CD4-positive, alpha-beta memory T cell (primary cell): ENCODE measurements around the gene SERPINA3. TPM values are rescaled to one million over a fixed set of nuclear protein-coding genes. Genes with fewer than 3 reads are reported as not detected.
A peak's percentile ranks its signal among the peaks of the same experiment; 100 is the strongest.

Experiments used
- CTCF ChIA-PET: fragments of 350-600 bp; sonication (Branson Sonifier 250); formaldehyde crosslinking; loops from one replicate; lab custom pipeline; 2021; ENCODE audit warnings: inconsistent platforms; ENCODE audit not compliant: partially characterized antibody; lab: Charles Lee
- POLR2A ChIA-PET: fragments of 350-600 bp; sonication (Branson Sonifier 250); formaldehyde crosslinking; loops from one replicate; lab custom pipeline; 2021; ENCODE audit not compliant: partially characterized antibody; lab: Charles Lee
- DNase-seq, 5 donors: peaks; one replicate each; pipeline versions ENCODE4 v3.0.0 to v3.0.0-alpha.2; 2020 to 2022; ENCODE audit warnings: mixed read lengths in 1 of 5
- H3K27ac ChIP-seq: one replicate; pipeline ENCODE4 v1.7.0; 2013; ENCODE audit warnings: low read depth, low read length
- H3K27me3 ChIP-seq: 2 replicates; pipeline ENCODE4 v1.7.0; 2013; ENCODE audit warnings: mild to moderate bottlenecking, low read length, moderate library complexity; ENCODE audit not compliant: insufficient read depth
- H3K36me3 ChIP-seq: 2 replicates; pipeline ENCODE4 v1.7.0; 2013; ENCODE audit warnings: mild to moderate bottlenecking, low read length, moderate library complexity; ENCODE audit not compliant: insufficient read depth
- H3K4me1 ChIP-seq: 2 replicates; pipeline ENCODE4 v1.7.0; 2013; ENCODE audit warnings: mild to moderate bottlenecking, low read length, moderate library complexity; ENCODE audit not compliant: insufficient read depth
- H3K4me3 ChIP-seq, 2 donors: one replicate each; pipeline ENCODE4 v1.7.0; 2013; ENCODE audit warnings: low read length in 2 of 2, mild to moderate bottlenecking in 1 of 2
- H3K9me3 ChIP-seq, 2 donors: one replicate each; pipeline ENCODE4 v1.7.0; 2013; ENCODE audit warnings: low read length in 2 of 2, control low read depth in 1 of 2; ENCODE audit not compliant: control insufficient read depth in 1 of 2
- H3K27ac Mint-ChIP-seq, 7 donors: one replicate each; pipeline ENCODE4 v1.8.0; 2020 to 2021; ENCODE audit warnings: mixed read lengths in 7 of 7, mild to moderate bottlenecking in 6 of 7, inconsistent platforms in 3 of 7, moderate library complexity in 3 of 7
- H3K27me3 Mint-ChIP-seq, 2 donors: one replicate each; pipeline ENCODE4 v1.8.0; 2020 to 2021; ENCODE audit warnings: mixed read lengths in 2 of 2
- H3K36me3 Mint-ChIP-seq, 2 donors: one replicate each; pipeline ENCODE4 v1.8.0; 2020 to 2021; ENCODE audit warnings: mixed read lengths in 2 of 2, inconsistent platforms in 1 of 2, mild to moderate bottlenecking in 1 of 2
- H3K4me1 Mint-ChIP-seq, 4 donors: one replicate each; pipeline ENCODE4 v1.8.0; 2020 to 2021; ENCODE audit warnings: mixed read lengths in 4 of 4, mild to moderate bottlenecking in 1 of 4
- H3K4me3 Mint-ChIP-seq, 8 donors: one replicate each; pipeline ENCODE4 v1.8.0; 2020 to 2021; ENCODE audit warnings: mixed read lengths in 8 of 8, mild to moderate bottlenecking in 7 of 8, moderate library complexity in 6 of 8, inconsistent platforms in 3 of 8
- H3K9me3 Mint-ChIP-seq, 8 donors: one replicate each; pipeline ENCODE4 v1.8.0; 2020 to 2021; ENCODE audit warnings: mixed read lengths in 8 of 8, mild to moderate bottlenecking in 5 of 8, inconsistent platforms in 3 of 8, moderate library complexity in 1 of 8
- intact Hi-C: fragments of 100-400 bp; cut with micrococcal nuclease; formaldehyde crosslinking; loops from one replicate; pipeline ENCODE4 v1.15.1; 2023
- polyA plus RNA-seq, 2 donors: library from polyadenylated mRNA; unstranded; fragments of 300-500 nt; fragmentation: Illumina TruSeq; gene quantifications; one replicate each; pipeline ENCODE4 v1.2.3, GENCODE V29; 2021
- total RNA-seq, 2 experiments: library from RNA; stranded (reverse); gene quantifications; one replicate each; pipeline ENCODE4 v1.2.3, GENCODE V29; 2021

Gene SERPINA3
- total RNA-seq (not detected), polyA plus RNA-seq (not detected)

DNA sequence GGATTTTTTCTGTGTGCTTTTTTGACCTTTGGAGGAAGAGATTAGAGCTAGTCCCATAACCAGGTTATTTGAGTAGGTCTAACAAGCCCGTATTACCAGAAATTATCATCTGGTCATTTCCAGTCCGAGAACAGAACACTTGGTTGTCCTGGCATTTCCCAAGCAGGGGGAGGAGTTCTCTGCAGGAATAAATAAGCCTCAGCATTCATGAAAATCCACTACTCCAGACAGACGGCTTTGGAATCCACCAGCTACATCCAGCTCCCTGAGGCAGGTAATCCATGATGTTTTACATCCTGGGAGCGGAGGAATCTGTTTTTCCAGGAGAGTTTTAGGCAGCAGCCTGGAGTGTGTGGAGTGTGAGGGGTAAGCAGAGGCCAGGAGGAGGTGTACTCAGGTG is at the start of gene SERPINA3:
Gene SERPINA3 (plus strand): TSS at position 218 of the 400 bp plus-strand sequence. CDS start 2,051 bp downstream, outside the sequence.
- no peak within 1 kb of the TSS for H3K4me3 ChIP-seq
- H3K4me1 ChIP-seq = no peaks in the 10 kb centered on the region
- H3K9me3 Mint-ChIP-seq = peaks cover 3 to 21% (median 6%) of the 10 kb centered on the region in 8 donors
- POLR2A ChIA-PET = interaction anchor here (0.5 kb wide), 1 partner anchor 302 kb away, joined by 3 read pairs; no protein-coding TSS in a partner anchor
- no peak within 1 kb of the TSS for H3K27ac Mint-ChIP-seq
- intact Hi-C loops = no loop called here
- no peaks in the 10 kb centered on the region for H3K9me3 ChIP-seq
- H3K36me3 ChIP-seq = no peaks in the 10 kb centered on the region
- no peaks in the 10 kb centered on the region for H3K36me3 Mint-ChIP-seq
- DNase-seq = no peak
- no peak within 1 kb of the TSS for H3K27ac ChIP-seq
- H3K27me3 ChIP-seq = no peaks in the 10 kb centered on the region
- H3K27me3 Mint-ChIP-seq = peaks cover 2% of the 10 kb centered on the region in 2 donors
- no peak within 1 kb of the TSS for H3K4me3 Mint-ChIP-seq
- CTCF ChIA-PET = no interaction called here
- no peaks in the 10 kb centered on the region for H3K4me1 Mint-ChIP-seq

DNA sequence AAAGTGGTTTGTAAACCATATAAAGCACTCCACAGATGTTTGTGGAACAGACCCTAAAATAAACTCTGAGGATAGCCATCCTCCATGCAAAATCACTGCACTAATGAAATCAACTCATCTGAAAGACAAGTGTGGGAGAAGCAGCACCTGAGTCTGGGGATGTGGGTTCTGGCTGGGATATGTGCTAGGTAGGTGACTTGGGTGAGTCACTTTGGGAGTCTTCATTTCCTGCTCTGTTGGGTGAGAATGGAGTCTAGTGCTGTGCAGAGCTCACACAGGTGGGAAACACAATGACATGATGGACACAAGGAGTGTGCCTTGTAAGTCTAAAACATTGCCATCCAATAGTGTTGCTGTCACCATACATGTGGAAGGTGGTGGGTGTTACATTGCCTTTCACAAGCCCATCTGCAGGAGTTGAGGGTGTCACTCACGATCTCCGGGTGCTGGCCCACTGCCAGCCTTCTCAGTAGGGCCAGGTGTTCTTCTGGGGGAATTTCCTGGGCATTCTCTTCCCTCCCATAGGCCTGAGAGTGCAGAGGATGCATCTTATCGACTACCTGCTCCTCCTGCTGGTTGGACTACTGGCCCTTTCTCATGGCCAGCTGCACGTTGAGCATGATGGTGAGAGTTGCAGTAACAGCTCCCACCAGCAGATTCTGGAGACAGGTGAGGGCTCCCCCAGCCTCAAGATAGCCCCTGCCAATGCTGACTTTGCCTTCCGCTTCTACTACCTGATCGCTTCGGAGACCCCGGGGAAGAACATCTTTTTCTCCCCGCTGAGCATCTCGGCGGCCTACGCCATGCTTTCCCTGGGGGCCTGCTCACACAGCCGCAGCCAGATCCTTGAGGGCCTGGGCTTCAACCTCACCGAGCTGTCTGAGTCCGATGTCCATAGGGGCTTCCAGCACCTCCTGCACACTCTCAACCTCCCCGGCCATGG is 49.0 kb upstream of the SERPINA3 start:
- Mint-ChIP-seq H3K4me3 (no peak overlapping the region), H3K27me3 (peaks cover 8 to 15% of the 10 kb centered on the region in 2 donors), H3K9me3 (peaks cover 0 to 4% (median 0%) of the 10 kb centered on the region in 8 donors), H3K36me3 (no peaks in the 10 kb centered on the region), H3K4me1 (no peaks in the 10 kb centered on the region), H3K27ac (no peak overlapping the region)
- ChIA-PET POLR2A (no interaction called here), CTCF (no interaction called here)
- DNase-seq = no peak
- H3K27ac ChIP-seq = no peak overlapping the region
- H3K27me3 ChIP-seq = no peaks in the 10 kb centered on the region
- no peak overlapping the region for H3K4me3 ChIP-seq
- no peaks in the 10 kb centered on the region for H3K9me3 ChIP-seq
- no peaks in the 10 kb centered on the region for H3K4me1 ChIP-seq
- intact Hi-C loops = no loop called here
- no peaks in the 10 kb centered on the region for H3K36me3 ChIP-seq

DNA sequence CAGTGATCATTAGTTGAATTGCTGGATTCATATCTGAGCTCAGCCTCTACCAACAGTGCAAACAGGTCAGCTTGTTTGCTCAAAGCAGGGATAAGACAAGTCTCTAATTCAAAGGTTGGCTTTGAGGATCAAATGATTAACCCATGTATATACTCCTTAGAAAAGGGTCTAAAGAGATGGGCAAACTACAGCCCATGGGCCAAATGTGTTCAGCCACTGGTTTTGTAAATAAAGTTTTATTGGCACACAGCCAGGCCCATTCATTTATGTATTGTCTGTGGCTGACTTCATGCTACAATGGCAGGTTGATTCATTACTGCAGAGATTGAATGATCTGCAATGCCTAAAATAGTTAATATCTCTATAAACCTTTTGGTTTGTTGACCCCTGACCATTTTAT is 47.8 kb upstream of the SERPINA3 start:
- Histone ChIP-seq H3K27ac (no peak overlapping the region), H3K36me3 (no peaks in the 10 kb centered on the region), H3K9me3 (no peaks in the 10 kb centered on the region), H3K27me3 (no peaks in the 10 kb centered on the region), H3K4me1 (no peaks in the 10 kb centered on the region), H3K4me3 (no peak overlapping the region)
- no peak for DNase-seq
- Mint-ChIP-seq H3K4me3 (no peak overlapping the region), H3K27ac (no peak overlapping the region), H3K27me3 (peaks cover 8 to 15% of the 10 kb centered on the region in 2 donors), H3K9me3 (peaks cover 0 to 4% (median 0%) of the 10 kb centered on the region in 8 donors), H3K4me1 (no peaks in the 10 kb centered on the region), H3K36me3 (no peaks in the 10 kb centered on the region)
- intact Hi-C loops = no loop called here
- ChIA-PET POLR2A (no interaction called here), CTCF (no interaction called here)

DNA sequence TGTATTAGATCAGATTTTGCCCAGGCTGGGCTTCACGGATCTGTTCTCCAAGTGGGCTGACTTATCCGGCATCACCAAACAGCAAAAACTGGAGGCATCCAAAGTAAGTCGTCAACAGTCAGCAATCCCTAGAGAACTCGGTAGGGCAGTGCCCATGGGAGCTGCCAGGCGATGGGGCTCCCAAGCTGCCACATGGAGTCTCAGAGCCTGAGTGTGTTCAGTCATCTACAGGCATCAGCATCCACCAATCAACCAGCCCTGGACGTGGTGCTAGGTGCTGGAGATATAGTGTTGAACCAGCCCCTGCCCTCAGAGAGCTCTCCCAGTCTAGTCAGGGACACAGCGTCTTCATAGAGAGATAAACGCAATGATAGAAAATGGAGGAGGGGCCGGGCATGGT is 44.0 kb upstream of the SERPINA3 start:
- ChIA-PET CTCF (interaction anchor here (2.4 kb wide), 1 partner anchor 19 kb away, joined by 9 read pairs; no protein-coding TSS in a partner anchor), POLR2A (no interaction called here)
- Histone ChIP-seq H3K9me3 (no peaks in the 10 kb centered on the region), H3K36me3 (no peaks in the 10 kb centered on the region), H3K27me3 (no peaks in the 10 kb centered on the region), H3K4me3 (no peak overlapping the region), H3K4me1 (no peaks in the 10 kb centered on the region), H3K27ac (no peak overlapping the region)
- no peaks in the 10 kb centered on the region for H3K36me3 Mint-ChIP-seq
- DNase-seq = no peak
- no peak overlapping the region for H3K27ac Mint-ChIP-seq
- H3K4me1 Mint-ChIP-seq = no peaks in the 10 kb centered on the region
- intact Hi-C loops = no loop called here
- H3K27me3 Mint-ChIP-seq = peaks cover 1 to 15% of the 10 kb centered on the region in 2 donors
- H3K4me3 Mint-ChIP-seq = no peak overlapping the region
- H3K9me3 Mint-ChIP-seq = peaks cover 0 to 2% (median 0%) of the 10 kb centered on the region in 8 donors

DNA sequence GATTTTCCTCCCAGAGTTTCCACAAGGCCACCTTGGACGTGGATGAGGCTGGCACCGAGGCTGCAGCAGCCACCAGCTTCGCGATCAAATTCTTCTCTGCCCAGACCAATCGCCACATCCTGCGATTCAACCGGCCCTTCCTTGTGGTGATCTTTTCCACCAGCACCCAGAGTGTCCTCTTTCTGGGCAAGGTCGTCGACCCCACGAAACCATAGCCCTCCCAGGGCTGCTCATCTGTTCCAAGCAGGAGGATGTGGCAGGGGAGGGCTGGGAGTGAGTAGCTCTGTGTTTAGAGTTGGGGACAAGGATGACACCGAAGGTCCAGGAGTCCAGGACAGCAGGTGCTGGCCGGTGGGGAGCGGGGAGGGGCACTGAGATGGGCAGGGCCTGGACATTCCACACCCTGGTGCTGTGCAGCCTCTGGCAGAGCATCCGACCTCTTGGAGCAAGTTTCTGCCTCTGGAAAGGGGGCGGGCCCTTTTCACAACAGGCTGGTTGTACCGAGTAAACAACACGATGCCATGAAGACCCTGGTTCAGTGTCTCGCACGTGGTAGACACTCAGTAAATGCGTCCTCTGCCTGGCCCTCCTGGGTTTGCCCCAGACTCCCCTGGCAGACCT is 42.7 kb upstream of the SERPINA3 start:
- Histone ChIP-seq H3K4me1 (no peaks in the 10 kb centered on the region), H3K27ac (no peak overlapping the region), H3K4me3 (no peak overlapping the region), H3K27me3 (no peaks in the 10 kb centered on the region), H3K9me3 (no peaks in the 10 kb centered on the region), H3K36me3 (no peaks in the 10 kb centered on the region)
- Mint-ChIP-seq H3K27me3 (peaks cover 0 to 10% of the 10 kb centered on the region in 2 donors), H3K9me3 (peaks cover 0 to 2% (median 0%) of the 10 kb centered on the region in 8 donors), H3K4me3 (no peak overlapping the region), H3K27ac (peak overlapping the region in 1 of 7 donors; percentile 29), H3K4me1 (no peaks in the 10 kb centered on the region), H3K36me3 (no peaks in the 10 kb centered on the region)
- ChIA-PET CTCF (interaction anchor here (1.6 kb wide), 1 partner anchor 21 kb away, joined by 4 read pairs; no protein-coding TSS in a partner anchor), POLR2A (no interaction called here)
- DNase-seq = no peak
- intact Hi-C loops = no loop called here

DNA sequence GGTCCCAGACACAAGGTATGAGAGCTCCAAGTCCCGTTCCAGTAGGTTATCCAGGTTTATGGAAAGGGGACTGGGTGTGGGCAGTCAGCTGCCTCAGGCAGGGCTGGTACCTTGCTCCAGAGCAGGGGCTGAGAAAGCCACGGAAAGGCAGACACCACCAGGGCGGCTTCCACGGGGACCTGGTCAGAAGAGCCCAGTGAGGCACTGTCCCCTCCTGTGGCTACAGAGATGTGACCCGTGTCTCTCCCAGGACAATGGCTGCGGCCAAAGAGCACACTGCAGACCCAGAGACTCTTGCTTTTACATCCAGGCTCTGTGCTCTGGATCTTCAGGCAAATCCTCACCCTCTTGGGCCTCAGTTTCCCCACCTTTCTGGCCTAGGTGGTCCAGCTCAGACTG is 42.2 kb upstream of the SERPINA3 start:
- H3K27me3 Mint-ChIP-seq = peaks cover 0 to 10% of the 10 kb centered on the region in 2 donors
- CTCF ChIA-PET = interaction anchor here (1.6 kb wide), 1 partner anchor 21 kb away, joined by 4 read pairs; no protein-coding TSS in a partner anchor
- H3K4me1 Mint-ChIP-seq = no peaks in the 10 kb centered on the region
- H3K27me3 ChIP-seq = no peaks in the 10 kb centered on the region
- no peaks in the 10 kb centered on the region for H3K36me3 ChIP-seq
- intact Hi-C loops = no loop called here
- no peak for DNase-seq
- POLR2A ChIA-PET = no interaction called here
- H3K27ac Mint-ChIP-seq = no peak overlapping the region
- no peak overlapping the region for H3K27ac ChIP-seq
- no peak overlapping the region for H3K4me3 Mint-ChIP-seq
- no peaks in the 10 kb centered on the region for H3K4me1 ChIP-seq
- no peaks in the 10 kb centered on the region for H3K9me3 ChIP-seq
- H3K4me3 ChIP-seq = no peak overlapping the region
- peaks cover 0 to 2% (median 0%) of the 10 kb centered on the region in 8 donors for H3K9me3 Mint-ChIP-seq
- H3K36me3 Mint-ChIP-seq = no peaks in the 10 kb centered on the region

DNA sequence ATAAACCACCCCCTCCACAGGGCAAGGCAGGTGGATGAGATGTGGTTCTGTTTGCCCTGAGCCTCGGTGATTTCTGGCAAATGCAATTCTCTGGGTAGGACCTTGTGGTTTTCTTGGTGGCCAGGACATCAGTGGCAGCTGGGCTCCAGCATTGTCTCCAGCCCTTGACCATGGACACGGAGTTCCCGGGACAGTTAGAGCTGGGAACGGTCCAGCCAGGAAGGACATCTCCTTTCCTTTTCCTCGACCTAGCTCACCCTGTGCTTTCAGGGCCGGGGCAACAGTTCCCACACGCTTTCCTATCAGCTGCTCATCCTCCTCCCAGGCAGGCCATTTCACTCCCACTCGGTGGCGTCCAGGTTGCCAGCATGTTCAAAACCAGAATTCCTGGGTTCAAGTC is 41.8 kb upstream of the SERPINA3 start:
- H3K36me3 ChIP-seq = no peaks in the 10 kb centered on the region
- H3K4me3 ChIP-seq = no peak overlapping the region
- no peaks in the 10 kb centered on the region for H3K9me3 ChIP-seq
- intact Hi-C loops = no loop called here
- no peaks in the 10 kb centered on the region for H3K4me1 ChIP-seq
- H3K27me3 Mint-ChIP-seq = peaks cover 0 to 10% of the 10 kb centered on the region in 2 donors
- DNase-seq = no peak
- ChIA-PET POLR2A (no interaction called here), CTCF (interaction anchor here (1.6 kb wide), 1 partner anchor 22 kb away, joined by 4 read pairs; no protein-coding TSS in a partner anchor)
- no peak overlapping the region for H3K27ac Mint-ChIP-seq
- no peaks in the 10 kb centered on the region for H3K27me3 ChIP-seq
- H3K9me3 Mint-ChIP-seq = peaks cover 0 to 2% (median 0%) of the 10 kb centered on the region in 8 donors
- no peak overlapping the region for H3K27ac ChIP-seq
- no peaks in the 10 kb centered on the region for H3K4me1 Mint-ChIP-seq
- H3K4me3 Mint-ChIP-seq = no peak overlapping the region
- H3K36me3 Mint-ChIP-seq = no peaks in the 10 kb centered on the region
